Activated B cell treated with CpG ODN at 0.5 μM for 24 hours (primary cell): ENCODE data around the gene MGLL. TPM values are rescaled to one million over a fixed set of nuclear protein-coding genes. Genes with fewer than 3 reads are reported as not detected.

ENCODE experiments used
- ATAC-seq: fragments of 200-7000 bp; cut with Tn5 transposase; one replicate; pipeline ENCODE4 v1.10.0; 2021; ENCODE audit warnings: low read depth, mild to moderate bottlenecking, moderate library complexity
- CTCF ChIA-PET: fragments of 350-600 bp; sonication (Branson Sonifier 250); formaldehyde crosslinking; loops from one replicate; lab custom pipeline; 2021; ENCODE audit warnings: antibody characterized with exemption; lab: Charles Lee
- POLR2A ChIA-PET: fragments of 350-600 bp; sonication (Branson Sonifier 250); formaldehyde crosslinking; loops from one replicate; lab custom pipeline; 2021; ENCODE audit warnings: antibody characterized with exemption; lab: Charles Lee
- DNase-seq: peaks from one replicate; pipeline ENCODE4 v3.0.0; 2022
- H3K27ac Mint-ChIP-seq: one replicate; pipeline ENCODE4 v1.8.0; 2020; ENCODE audit warnings: mixed read lengths
- H3K27me3 Mint-ChIP-seq: one replicate; pipeline ENCODE4 v1.8.0; 2021; ENCODE audit warnings: mixed read lengths
- H3K36me3 Mint-ChIP-seq: one replicate; pipeline ENCODE4 v1.8.0; 2021; ENCODE audit warnings: low read depth, mixed read lengths
- H3K4me1 Mint-ChIP-seq: one replicate; pipeline ENCODE4 v1.8.0; 2021; ENCODE audit warnings: mixed read lengths
- H3K4me3 Mint-ChIP-seq: one replicate; pipeline ENCODE4 v1.8.0; 2020; ENCODE audit warnings: mild to moderate bottlenecking, mixed read lengths
- H3K9me3 Mint-ChIP-seq: one replicate; pipeline ENCODE4 v1.8.0; 2020; ENCODE audit warnings: mixed read lengths
- intact Hi-C: fragments of 100-400 bp; cut with micrococcal nuclease; formaldehyde crosslinking; loops from one replicate; pipeline ENCODE4 v1.15.1; 2024
- total RNA-seq: library from RNA; stranded (reverse); gene quantifications from 2 replicates; pipeline ENCODE4 v1.2.3, GENCODE V29; 2022
- TF ChIP-seq, protein P1 (sequence below): fragments of 200-600 bp; IDR thresholded peaks from one replicate; pipeline ENCODE4 v1.8.0; 2022; ENCODE audit warnings: antibody characterized with exemption, mild to moderate bottlenecking

Gene MGLL
- total RNA-seq, 1 donor from 2014 or later, result 19.1 TPM

DNA sequence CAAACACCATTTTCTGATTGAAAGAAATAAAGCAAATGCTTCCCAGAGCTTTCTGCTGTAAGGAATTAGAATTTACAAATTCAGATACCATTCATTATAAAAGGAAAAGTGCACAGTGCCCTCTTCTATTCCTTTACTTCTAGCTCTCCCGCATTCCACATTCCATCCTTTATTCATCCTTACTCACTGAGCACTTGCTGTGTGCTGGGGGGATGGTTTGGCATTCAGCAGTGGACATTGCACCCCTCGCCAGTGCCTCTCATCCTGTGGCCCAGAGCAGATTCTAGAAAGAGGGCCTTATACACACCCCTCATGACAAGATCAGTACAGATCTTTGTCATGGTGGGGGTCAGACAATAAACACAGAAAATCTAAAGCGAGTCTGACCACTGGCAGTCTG is 73.0 kb downstream of the MGLL start:
- intact Hi-C loops, result no loop called here
- TF ChIP-seq, protein P1, sequence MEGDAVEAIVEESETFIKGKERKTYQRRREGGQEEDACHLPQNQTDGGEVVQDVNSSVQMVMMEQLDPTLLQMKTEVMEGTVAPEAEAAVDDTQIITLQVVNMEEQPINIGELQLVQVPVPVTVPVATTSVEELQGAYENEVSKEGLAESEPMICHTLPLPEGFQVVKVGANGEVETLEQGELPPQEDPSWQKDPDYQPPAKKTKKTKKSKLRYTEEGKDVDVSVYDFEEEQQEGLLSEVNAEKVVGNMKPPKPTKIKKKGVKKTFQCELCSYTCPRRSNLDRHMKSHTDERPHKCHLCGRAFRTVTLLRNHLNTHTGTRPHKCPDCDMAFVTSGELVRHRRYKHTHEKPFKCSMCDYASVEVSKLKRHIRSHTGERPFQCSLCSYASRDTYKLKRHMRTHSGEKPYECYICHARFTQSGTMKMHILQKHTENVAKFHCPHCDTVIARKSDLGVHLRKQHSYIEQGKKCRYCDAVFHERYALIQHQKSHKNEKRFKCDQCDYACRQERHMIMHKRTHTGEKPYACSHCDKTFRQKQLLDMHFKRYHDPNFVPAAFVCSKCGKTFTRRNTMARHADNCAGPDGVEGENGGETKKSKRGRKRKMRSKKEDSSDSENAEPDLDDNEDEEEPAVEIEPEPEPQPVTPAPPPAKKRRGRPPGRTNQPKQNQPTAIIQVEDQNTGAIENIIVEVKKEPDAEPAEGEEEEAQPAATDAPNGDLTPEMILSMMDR, result no peak
- peaks cover 47% of the 10 kb centered on the region for H3K4me1 Mint-ChIP-seq
- H3K27me3 Mint-ChIP-seq, result no peaks in the 10 kb centered on the region
- ATAC-seq (no peak), DNase-seq (no peak)
- ChIA-PET CTCF (interaction anchor here (0.6 to 2.4 kb wide), 7 partner anchors 13 to 211 kb away, joined by 3 to 9 read pairs (median 4); no protein-coding TSS in a partner anchor), POLR2A (interaction anchor here (0.7 to 2.4 kb wide), 3 partner anchors 9 to 42 kb away, joined by 3 to 6 read pairs (median 4); no protein-coding TSS in a partner anchor)
- H3K9me3 Mint-ChIP-seq, result no peaks in the 10 kb centered on the region
- H3K36me3 Mint-ChIP-seq, result no peaks in the 10 kb centered on the region
- H3K4me3 Mint-ChIP-seq, result peak overlapping the region; percentile 69
- H3K27ac Mint-ChIP-seq, result peak overlapping the region; percentile 88

DNA sequence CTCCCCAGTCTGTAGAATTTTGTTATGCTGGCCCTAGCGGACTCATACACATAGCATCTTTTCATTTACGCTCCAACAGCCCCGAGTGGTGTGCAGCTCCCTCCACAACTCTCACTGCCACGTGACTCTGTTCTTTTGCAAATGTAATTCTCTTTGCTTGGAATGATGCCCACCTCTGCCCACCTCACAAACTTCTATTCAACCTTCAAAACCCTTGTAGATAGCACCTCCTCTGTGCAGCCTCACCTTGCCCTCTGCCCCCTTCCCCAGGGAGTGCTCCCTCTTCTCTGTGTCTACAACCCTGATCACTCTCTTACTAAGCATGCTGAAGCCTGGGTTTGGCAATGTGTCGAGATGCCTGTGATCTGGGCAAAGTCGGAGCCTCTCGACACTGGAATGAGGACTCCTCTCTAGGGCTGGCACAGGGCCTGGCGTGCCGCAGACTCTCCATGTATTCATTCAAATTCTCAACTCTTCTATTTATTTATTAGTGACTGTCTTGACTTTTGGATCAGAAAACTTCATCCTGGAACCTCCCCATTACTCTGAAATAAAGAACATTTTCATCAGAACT is 73.5 kb downstream of the MGLL start:
- Mint-ChIP-seq H3K4me1 (peaks cover 41% of the 10 kb centered on the region), H3K36me3 (no peaks in the 10 kb centered on the region), H3K4me3 (no peak overlapping the region), H3K27ac (peak overlapping the region; percentile 31), H3K9me3 (no peaks in the 10 kb centered on the region), H3K27me3 (no peaks in the 10 kb centered on the region)
- TF ChIP-seq, protein P1, result no peak
- ATAC-seq (no peak), DNase-seq (no peak)
- intact Hi-C loops, result no loop called here
- POLR2A ChIA-PET, result interaction anchor here (0.7 to 2.4 kb wide), 2 partner anchors 9 to 13 kb away, joined by 3 to 6 read pairs; no protein-coding TSS in a partner anchor
- CTCF ChIA-PET, result interaction anchor here (0.6 to 2.4 kb wide), 4 partner anchors 13 to 108 kb away, joined by 3 to 9 read pairs (median 4); no protein-coding TSS in a partner anchor

DNA sequence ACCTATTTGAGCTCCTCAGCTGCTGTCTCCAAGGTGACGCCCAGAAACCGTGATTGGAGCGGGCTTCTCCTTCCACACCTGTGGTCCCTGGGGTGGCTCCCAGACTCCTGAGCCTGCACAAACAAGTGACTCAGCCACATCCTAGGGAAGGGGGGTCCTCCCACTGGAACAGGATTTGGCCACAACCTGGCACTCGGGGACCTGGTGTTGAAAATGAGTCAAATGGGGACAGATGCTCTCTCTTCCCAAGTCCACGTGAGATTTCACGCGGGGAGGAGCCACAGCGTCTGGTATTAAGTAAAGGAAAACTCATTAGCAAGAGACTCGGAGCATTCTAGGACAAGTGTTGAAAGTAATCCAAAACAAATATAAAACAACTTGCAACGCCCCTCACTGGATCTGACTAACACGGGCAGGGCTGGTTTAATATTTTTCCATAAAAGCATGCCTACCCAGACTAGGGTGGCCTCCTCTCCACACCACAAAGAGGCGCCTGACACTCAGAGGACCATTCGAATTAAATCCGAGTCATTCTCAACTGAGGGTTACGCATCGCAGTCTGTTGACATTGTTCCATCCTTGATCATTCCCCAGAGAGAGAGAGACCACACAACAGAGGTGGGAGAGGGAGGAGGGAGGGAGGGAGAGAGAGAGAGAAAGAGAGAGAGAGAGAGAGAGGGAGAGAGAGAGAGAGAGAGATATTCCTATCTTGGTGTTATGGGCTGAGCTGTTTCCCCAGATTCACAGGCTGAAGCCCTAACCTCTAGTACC is 74.4 kb downstream of the MGLL start:
- intact Hi-C loops, result no loop called here
- TF ChIP-seq, protein P1, result no peak
- Mint-ChIP-seq H3K27me3 (no peaks in the 10 kb centered on the region), H3K4me3 (no peak overlapping the region), H3K27ac (peak overlapping the region; percentile 31), H3K36me3 (no peaks in the 10 kb centered on the region), H3K9me3 (no peaks in the 10 kb centered on the region), H3K4me1 (peaks cover 32% of the 10 kb centered on the region)
- POLR2A ChIA-PET, result interaction anchor here (2.4 kb wide), 1 partner anchor 8 kb away, joined by 6 read pairs; no protein-coding TSS in a partner anchor
- DNase-seq (no peak), ATAC-seq (no peak)
- CTCF ChIA-PET, result interaction anchor here (0.6 kb wide), 1 partner anchor 12 kb away, joined by 3 read pairs; no protein-coding TSS in a partner anchor

DNA sequence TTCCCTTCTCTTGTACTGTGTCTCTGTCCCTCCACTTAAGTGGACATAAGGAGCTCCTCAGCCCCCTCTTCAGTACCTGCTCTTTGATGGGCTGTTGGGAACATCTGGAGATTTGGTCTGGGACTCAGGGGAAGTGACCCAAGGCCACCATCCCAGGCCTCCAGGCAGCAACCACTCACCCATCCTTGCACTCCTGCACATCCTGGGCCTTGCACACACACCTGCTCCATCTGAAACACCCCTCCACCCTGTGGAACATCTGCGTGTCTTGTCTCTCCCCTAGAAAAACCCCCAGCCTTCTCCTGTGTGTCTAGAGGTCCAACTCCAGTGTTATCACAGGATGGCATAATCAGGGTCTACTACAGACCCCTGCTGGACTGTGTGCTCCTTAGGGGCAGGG is 75.2 kb downstream of the MGLL start:
- H3K4me3 Mint-ChIP-seq, result no peak overlapping the region
- no peaks in the 10 kb centered on the region for H3K9me3 Mint-ChIP-seq
- no peak for ATAC-seq
- H3K4me1 Mint-ChIP-seq, result peaks cover 25% of the 10 kb centered on the region
- no peaks in the 10 kb centered on the region for H3K27me3 Mint-ChIP-seq
- no peak overlapping the region for H3K27ac Mint-ChIP-seq
- intact Hi-C loops, result no loop called here
- TF ChIP-seq, protein P1, result no peak
- no peaks in the 10 kb centered on the region for H3K36me3 Mint-ChIP-seq
- POLR2A ChIA-PET, result interaction anchor here (0.5 kb wide), 1 partner anchor 243 kb away, joined by 3 read pairs; no protein-coding TSS in a partner anchor
- CTCF ChIA-PET, result no interaction called here
- DNase-seq, result no peak
